HG03064 (cell line): ENCODE measurements around the gene LCE6A.

ENCODE experiments used
- ATAC-seq: cut with Tn5 transposase; IDR thresholded peaks from one replicate; pipeline ENCODE4 v1.9.1; 2021; ENCODE audit warnings: low read depth; ENCODE audit not compliant: unreplicated experiment

LCE6A gene

DNA sequence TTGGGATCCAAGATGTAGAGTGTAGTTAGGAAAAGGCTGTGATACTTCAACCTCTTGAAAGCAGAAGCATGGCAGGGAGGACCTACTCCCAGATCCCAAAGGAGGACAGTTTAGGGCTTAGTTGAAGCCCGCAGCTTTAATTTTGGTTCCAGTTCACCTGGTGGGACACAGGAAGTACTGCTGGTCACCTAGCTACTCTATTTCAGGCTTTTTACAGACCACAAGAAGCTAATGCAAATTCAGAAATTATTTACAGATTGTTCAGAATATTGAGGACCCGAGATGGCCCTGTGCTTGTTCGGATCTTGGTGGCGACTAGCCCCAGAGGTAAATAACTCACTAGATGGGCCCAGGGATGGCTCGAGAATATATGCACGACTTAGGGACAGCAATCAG, 29.1 kb downstream of the LCE6A start:
- no peak for ATAC-seq

DNA sequence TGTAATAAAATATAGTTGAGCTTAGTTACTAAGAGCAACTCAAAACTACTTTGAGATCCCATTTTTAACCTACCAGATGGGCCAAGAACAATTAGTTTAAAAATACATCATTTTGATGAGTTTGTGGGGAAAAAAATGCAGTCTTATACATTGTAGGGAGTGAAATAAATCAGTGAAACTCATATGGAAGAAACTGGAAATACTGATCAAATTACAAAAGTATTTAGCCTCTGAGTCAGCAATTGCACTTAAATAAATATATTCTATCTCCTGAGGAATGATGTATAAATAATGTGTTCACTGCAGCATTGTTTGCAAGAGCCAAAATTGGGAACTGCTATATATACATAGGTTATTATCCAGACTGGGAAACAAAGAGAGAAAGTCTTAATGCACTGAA, 30.8 kb downstream of the LCE6A start:
- no peak for ATAC-seq

DNA sequence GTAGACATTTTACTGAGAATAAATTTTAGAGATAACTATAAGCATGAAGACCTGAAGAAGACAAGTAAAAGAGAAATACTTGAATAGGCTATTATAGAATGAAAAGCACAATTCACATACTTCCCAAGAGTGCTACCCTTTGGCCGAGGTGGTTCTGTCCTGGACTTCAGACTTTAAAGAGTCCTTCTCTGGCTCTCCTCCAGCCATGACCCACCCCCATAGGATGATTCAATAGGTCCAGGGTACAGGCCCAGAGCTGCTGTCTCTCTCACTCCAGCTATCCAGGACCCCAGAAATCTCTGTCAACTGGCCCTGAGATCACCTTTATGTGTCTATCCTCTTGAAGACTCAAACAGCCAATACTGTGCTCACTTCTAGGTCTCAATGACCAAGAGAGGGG, 34.2 kb downstream of the LCE6A start:
- no peak for ATAC-seq

DNA sequence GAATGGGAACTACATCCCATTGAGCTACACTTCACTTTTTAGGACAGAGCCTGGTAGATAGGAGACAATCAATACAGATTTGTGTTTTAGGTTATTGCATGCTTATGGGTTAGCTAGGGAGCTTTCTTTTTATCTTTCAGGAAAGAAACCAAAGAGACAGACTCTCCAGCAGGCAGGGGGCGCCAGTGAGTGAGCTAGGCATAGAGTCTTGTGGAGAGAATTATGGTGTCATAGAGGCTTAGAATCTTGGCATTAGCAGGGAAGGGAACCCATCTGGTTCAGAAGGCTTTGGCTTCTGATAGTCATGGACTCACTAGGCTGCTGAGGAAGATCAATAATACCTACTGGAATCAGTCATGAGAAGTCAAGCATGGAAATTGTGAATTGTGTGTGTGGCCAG, 35.4 kb downstream of the LCE6A start, which contains the start of gene SMCP:
Gene SMCP, plus strand, starts transcription at position 281 of the 400 bp plus-strand sequence. CDS start 6,101 bp downstream, outside the sequence.
- ATAC-seq, result no peak

DNA sequence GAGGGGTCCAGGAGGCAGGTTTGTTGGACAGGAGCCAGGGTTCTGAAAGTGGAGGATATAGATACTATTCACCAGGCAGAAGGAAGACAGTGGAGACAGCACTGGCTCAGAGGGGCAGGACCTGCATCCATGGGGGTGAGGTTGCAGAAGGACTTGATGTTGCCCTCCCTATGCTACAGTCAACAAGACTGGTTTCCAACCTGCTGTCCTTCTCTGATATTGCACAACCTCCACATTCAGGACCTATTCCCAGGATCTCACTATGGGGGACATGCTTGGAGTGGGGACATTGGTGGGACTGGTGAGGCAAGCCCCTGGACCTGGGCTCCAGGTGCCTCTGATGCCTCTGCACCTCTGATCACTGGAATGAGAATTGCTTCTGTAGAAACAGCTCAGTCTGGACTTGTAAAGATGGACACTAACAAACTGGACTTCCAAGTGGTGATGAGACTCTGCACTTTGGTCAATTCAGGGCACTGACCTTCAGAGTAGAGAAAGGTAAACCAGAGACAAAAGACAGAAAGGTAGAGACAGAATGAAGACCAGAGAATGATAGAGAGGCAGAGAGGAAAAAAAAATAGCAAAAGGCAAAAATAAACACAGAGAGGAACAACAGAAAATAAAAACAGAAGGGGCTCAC, 37.0 kb downstream of the LCE6A start:
- ATAC-seq, result no peak

DNA sequence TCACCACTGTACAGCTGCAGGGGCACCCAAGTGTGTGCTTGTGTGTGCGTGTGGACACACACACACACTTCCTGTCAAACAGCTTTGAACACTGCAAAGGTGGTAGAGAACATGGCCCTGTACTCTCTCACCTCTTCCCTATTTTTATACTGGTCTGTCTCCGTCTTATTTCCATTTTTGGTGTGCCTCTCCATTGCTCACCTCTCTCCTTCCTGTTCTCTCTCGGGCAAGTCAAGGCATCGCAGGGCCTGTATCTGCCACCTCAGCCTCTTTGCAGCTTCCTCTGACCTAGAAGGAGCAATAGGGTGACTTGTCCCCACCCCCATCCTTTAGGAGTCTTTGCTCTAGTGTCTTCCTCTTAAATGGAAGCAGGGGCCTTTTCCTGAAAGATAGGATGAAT, 37.7 kb downstream of the LCE6A start:
- no peak for ATAC-seq

DNA sequence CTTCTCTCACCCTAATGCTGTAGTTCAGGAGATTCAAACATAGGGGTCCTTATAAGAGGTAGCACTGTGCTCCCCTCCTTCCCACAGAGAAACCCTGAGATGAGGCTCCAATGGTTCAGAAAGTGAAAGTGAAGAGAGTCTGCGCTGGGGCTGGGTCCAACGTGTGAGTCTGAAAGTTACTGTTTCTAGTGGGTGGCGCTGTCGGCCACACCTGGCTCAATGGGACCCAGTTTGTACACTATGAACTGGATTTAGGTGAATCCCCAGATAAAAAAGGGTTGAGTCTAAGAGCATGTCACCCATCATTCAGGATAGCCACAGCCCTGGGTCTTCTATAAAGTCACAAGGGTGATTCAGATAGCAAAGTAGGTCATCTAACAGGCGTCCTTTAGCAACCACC, 38.3 kb downstream of the LCE6A start:
- ATAC-seq, result no peak

DNA sequence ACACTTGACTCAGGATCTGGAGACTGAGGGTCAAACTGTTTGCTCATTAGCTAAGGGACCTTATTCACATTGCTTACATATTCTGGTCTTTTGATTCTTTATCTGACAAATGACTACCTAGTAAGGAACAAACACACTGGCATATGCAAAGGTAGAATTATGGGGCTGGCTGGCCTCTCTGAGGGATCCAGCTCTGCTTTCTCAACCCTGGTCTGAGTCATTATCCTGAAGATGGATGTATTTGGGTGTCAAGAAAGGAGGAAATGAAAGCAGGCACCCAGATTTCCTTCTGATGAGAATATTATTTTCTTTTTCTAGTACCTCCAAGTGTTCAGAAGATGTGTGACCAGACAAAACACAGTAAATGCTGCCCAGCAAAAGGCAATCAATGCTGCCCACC, 41.4 kb downstream of the LCE6A start:
- no peak for ATAC-seq

DNA sequence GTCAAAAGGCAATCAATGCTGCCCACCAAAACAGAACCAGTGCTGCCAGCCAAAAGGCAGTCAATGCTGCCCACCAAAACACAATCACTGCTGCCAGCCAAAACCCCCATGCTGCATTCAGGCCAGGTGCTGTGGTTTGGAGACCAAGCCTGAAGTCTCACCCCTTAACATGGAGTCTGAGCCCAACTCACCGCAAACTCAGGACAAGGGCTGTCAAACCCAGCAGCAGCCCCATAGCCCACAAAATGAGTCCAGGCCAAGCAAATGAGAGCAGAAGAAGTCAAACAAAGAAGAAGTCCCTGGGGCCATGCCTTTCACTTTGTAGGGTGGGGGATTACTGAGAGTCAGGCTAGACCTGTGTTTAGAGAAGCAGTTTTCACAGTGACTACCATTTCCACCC, 41.9 kb downstream of the LCE6A start:
- ATAC-seq, result no peak

DNA sequence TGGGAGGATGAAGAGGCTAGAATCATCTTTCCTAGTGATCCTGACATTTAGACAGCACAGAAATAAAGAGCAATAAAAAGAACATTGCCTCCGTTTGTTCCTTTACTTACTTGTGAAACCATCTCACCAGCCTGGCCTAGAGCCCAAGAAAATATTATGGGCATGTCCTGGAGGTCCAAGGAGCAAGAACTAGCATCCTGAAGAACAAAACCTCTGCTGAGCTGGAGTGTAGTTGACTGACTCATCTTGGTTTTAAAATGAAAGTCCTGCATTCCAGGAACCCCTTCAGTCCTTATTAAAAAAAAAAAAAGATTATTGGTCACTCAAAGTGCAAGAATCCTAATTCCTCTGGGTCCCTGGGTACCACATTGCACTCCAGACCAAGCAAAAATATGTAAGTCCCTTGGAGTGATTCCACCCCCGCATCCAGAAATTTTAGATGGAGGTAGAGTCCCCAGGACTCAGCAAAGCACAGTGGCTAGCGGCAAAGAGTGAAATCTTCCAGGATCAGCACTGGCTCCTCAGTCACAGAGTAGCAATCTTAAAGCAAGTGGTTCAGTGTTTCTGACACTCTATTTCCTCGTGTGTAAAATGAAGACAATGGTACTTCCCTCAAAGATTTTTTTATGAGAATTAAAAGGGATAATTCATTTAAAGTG, 42.4 kb downstream of the LCE6A start:
- no peak for ATAC-seq

DNA sequence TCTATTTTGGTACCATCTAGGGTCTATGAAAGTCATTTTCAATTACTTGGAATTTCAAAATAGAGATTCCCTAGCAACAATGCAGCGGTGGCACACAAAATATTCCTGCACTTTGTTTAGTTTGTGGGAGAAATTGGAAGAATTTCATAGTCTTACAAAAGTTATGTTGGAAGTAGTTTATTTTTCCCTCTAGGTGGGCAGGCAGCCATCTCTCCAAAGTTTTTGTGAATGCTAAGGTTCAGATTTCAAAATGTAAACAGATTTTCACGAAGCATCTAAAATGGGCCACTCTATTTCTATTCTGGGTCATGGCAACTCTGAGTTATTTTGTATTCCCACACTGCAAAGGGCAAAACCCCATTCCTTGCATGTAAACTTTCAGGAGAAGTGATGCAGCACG, 43.4 kb downstream of the LCE6A start:
- ATAC-seq, result no peak

DNA sequence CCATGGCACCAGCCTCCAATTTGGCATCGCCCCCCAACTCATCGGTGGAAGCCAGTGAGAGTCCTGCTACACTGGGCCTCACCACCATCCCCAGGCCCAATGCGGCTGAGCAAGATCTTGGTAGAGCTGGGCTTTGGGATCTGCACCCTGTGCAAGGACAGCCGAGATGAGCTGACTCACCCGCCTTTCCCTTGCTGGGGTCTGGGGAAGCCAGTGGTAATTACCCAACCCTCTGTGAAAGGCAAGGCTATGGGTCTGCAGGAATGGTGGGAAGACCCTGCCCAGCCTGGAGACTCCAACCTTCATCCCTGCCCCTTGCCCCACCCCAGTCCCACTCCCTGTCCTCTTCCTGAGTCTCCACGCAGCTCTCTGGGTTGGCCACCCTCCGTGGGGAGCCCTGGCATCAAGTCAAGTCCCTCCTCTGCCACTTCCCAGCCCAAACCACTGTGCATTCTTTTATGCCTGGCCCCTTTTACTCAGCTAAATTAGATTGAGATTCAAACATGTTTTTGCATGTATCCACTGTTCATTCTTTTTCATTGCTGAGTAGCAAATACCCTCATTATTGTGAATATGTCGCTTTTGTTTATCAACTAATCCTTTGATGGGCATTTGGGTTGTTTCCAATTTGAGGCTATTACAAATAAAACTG, 44.2 kb downstream of the LCE6A start:
- no peak for ATAC-seq

DNA sequence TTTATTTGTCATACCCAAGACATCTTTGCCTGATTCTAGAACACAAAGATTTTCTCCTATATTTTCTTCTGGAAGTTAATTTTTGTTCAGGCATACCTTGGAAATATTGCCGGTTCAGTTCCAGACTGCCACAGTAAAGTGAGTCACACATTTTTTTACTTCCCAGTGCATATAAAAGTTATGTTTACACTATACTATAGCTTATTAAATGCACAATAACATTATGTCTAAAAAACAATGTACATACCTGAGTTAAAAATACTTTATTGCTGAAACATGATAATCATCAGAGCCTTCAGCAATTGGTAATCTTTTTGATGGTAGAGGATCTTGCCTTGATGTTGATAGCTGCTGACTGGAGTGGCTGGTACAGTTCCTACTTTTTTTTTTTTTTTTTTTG, 45.5 kb downstream of the LCE6A start:
- no peak for ATAC-seq
